Memory B cell (primary cell): ENCODE data around the gene LRRC8E.
A peak's percentile ranks its signal among the peaks of the same experiment; 100 is the strongest.

Experiments used
- ATAC-seq: fragments of 150-1000 bp; cut with Tn5 transposase; 2 replicates; pipeline ENCODE4 v1.10.0; 2021; ENCODE audit warnings: low read depth, mild to moderate bottlenecking, moderate library complexity
- DNase-seq, 2 donors: peaks; one replicate each; pipeline ENCODE4 v3.0.0; 2022; ENCODE audit warnings: low spot score in 2 of 2
- H3K27ac Mint-ChIP-seq: one replicate; pipeline ENCODE4 v1.8.0; 2022; ENCODE audit warnings: mild to moderate bottlenecking, moderate library complexity, mixed read lengths
- H3K27me3 Mint-ChIP-seq: one replicate; pipeline ENCODE4 v1.8.0; 2022; ENCODE audit warnings: mixed read lengths
- H3K36me3 Mint-ChIP-seq: one replicate; pipeline ENCODE4 v1.8.0; 2022; ENCODE audit warnings: mild to moderate bottlenecking, mixed read lengths
- H3K4me1 Mint-ChIP-seq: one replicate; pipeline ENCODE4 v1.8.0; 2022; ENCODE audit warnings: mixed read lengths
- H3K4me3 Mint-ChIP-seq: one replicate; pipeline ENCODE4 v1.8.0; 2022; ENCODE audit warnings: mild to moderate bottlenecking, moderate library complexity, mixed read lengths
- H3K9me3 Mint-ChIP-seq: one replicate; pipeline ENCODE4 v1.8.0; 2022; ENCODE audit warnings: mixed read lengths

LRRC8E gene

DNA sequence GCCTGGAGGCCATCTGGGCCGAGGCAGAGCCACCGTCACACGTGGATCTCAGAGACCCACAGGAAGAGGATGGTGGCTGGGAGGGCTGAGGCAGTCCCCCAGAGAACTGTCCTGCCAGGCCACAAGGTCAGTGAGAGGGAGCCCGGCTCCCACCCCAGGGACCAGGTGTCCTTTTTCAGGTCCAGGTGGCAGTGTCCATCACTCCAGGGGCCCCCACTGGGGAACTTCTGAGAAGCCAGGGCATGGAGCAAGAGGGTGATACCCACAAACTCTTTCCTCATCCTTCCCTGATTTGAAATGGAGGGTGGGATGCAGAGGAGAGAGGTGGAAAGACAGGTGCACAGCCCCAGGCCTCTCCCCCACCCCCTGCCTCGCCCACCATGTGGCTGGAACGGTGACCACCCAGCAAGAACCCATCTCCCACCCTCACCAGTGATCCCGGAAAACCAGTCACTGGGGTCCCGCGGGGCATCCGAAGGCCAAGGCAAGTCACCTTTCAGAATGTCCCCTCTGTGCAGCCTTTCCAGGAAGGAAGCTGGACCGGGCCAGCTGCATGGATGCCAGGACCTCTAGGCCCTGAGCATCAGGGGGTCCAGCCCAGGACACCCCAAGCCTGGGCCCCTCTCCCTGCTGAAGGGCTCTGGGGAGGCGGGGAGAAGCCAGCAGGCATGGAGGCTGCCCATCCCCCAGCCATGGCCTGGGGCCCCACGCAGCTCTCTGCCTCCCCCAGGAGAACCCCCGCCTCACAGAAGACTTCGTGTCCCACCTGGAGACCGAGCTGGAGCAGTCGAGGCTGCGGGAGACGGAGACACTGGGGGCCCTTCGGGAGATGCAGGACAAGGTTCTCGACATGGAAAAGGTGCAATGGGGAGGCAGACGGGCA lies 28.2 kb upstream of the LRRC8E start:
- H3K9me3 Mint-ChIP-seq: no peaks in the 10 kb centered on the region
- H3K27ac Mint-ChIP-seq: no peak overlapping the region
- peaks cover 28% of the 10 kb centered on the region for H3K27me3 Mint-ChIP-seq
- ATAC-seq (no peak), DNase-seq (no peak)
- peaks cover 6% of the 10 kb centered on the region for H3K4me1 Mint-ChIP-seq
- peaks cover 5% of the 10 kb centered on the region for H3K36me3 Mint-ChIP-seq
- H3K4me3 Mint-ChIP-seq: no peak overlapping the region

DNA sequence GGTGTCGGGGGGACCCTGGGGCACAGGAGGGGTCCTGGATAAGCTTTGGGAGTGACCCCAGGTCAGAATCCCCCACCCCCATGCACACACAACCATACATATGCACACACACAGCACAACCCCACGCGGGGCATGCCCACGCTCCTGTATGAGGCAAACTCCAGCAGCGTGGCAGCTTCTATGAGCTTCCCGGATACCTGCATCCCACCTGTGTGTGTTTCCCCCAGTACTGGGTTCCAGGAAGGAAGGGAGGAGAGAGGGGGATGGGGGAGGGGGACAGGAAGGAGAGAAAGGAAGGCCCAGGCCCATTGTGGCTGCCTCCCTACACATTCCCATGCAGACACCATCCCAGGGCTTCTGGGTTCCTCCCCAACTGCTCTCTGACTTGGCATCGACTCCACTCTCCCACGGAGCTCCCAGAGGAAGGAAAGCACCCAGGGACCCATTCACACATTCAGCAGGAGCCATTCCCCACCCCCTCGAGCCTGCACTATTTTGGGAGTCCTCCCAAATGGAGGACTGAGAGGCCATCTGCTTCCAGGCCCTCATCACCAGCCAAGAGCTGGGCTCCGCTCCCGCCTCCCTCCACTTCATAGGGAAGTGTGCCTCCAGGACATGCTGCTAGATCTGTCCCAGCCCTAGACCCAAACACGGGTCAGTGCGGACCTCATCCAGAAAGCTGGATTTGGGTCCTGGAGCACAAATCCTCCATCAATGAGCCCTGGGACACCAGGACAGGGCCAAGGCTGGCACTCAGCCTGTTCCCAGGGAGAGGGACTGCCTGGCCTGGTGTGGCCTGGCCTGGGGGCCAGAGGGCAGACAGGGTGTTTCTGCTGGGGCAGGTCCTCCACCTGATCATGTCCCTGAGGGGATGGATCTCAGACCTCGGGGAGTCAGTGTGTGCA lies 27.3 kb upstream of the LRRC8E start:
- Mint-ChIP-seq H3K36me3 (peaks cover 3% of the 10 kb centered on the region), H3K27ac (no peak overlapping the region), H3K4me1 (peaks cover 10% of the 10 kb centered on the region), H3K9me3 (no peaks in the 10 kb centered on the region), H3K27me3 (peaks cover 29% of the 10 kb centered on the region), H3K4me3 (peak overlapping the region; percentile 53)
- DNase-seq (no peak), ATAC-seq (no peak)

DNA sequence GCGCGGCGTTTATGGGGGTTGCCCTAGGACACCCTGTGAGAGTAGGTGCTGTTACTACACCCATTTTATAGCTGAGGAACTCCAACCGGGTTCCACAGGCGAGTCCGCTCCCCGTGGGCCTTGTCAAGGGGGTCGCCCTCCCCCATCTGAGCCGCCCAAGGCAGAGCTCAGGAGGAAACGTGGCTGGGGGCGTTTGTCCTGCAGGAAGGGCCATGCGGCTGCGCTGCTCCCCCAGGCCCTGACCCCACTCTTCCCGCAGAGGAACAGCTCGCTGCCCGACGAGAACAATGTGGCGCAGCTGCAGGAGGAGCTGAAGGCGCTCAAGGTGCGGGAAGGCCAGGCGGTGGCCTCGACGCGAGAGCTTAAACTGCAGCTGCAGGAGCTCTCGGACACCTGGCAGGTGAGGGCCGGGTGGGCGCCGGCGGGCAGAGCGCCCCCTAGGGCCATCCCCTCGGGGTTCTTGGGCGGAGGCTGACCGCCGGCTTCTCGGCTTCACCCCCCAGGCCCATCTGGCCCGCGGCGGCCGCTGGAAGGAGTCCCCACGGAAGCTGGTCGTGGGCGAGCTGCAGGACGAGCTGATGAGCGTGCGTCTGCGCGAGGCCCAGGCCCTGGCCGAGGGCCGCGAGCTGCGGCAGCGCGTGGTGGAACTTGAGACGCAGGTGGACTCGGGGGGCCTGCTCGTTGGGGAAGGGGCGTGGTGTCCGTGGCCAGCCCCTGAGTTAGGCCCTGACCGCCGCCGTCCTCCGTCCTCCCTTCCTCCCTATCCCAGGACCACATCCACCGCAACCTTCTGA lies 26.5 kb upstream of the LRRC8E start:
- H3K9me3 Mint-ChIP-seq: no peaks in the 10 kb centered on the region
- H3K4me3 Mint-ChIP-seq: peak overlapping the region; percentile 53
- no peak overlapping the region for H3K27ac Mint-ChIP-seq
- peaks cover 1% of the 10 kb centered on the region for H3K36me3 Mint-ChIP-seq
- H3K4me1 Mint-ChIP-seq: peaks cover 10% of the 10 kb centered on the region
- DNase-seq (no peak), ATAC-seq (no peak)
- H3K27me3 Mint-ChIP-seq: peaks cover 27% of the 10 kb centered on the region

DNA sequence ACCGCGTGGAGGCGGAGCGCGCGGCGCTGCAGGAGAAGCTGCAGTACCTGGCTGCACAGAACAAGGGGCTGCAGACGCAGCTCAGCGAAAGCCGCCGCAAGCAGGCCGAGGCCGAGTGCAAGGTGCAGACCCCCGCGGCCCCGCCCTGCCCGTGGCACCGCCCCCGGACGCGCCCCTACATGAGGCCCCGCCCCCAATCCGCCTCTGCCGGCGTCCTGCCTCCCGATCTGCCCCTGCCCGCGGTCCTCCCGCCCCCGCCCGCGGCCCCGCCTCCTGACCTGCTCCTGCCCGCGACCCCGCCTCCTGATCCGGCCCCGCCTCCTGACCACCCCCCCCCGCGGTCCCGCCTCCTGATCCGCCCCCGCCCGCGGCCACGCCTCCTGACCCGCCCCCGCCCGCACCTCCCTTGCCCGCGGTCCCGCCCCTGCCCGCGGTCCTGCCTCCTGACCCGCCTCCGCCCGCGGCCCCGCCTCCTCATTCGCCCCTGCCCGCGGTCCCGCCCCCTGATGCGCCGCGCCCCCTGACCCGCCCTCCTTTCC lies 25.8 kb upstream of the LRRC8E start:
- Mint-ChIP-seq H3K36me3 (no peaks in the 10 kb centered on the region), H3K9me3 (no peaks in the 10 kb centered on the region), H3K27me3 (peaks cover 28% of the 10 kb centered on the region), H3K27ac (no peak overlapping the region), H3K4me1 (peaks cover 10% of the 10 kb centered on the region), H3K4me3 (peak overlapping the region; percentile 22)
- DNase-seq: peak in 1 of 2 donors; percentile 46
- ATAC-seq: peak; percentile 68

DNA sequence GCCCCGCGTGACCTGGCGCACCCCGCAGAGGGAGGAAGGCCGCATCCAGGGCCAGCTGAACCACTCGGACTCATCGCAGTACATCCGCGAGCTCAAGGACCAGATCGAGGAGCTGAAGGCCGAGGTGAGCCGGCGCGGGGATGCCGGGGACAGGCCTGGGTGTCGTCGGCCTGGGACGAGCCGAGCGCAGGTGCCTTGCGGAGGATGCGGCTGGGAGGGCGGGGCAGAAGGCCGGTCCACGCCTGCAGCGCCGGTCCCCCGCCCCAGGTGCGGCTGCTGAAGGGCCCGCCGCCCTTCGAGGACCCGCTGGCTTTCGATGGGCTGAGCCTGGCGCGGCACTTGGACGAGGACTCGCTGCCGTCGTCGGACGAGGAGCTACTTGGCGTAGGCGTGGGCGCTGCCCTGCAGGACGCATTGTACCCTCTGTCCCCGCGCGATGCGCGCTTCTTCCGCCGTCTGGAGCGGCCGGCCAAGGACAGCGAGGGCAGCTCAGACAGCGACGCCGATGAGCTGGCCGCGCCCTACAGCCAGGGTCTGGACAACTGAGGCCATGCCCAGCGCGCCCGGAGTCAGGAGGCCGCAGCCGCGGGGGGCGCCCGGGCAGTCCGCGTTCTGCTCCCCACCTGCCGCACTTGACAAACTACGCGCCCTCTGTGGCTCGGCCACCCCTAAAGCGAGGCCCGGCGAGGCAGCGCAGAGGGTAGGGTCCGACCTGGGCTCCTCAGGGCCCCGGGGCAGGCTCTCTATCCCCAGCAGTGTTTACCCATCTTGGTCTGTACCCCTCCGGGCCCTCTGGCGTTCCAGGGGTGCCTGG lies 24.9 kb upstream of the LRRC8E start:
- no peak overlapping the region for H3K4me3 Mint-ChIP-seq
- peaks cover 27% of the 10 kb centered on the region for H3K27me3 Mint-ChIP-seq
- DNase-seq: no peak
- no peak overlapping the region for H3K27ac Mint-ChIP-seq
- no peaks in the 10 kb centered on the region for H3K36me3 Mint-ChIP-seq
- no peak for ATAC-seq
- no peaks in the 10 kb centered on the region for H3K9me3 Mint-ChIP-seq
- peaks cover 10% of the 10 kb centered on the region for H3K4me1 Mint-ChIP-seq

DNA sequence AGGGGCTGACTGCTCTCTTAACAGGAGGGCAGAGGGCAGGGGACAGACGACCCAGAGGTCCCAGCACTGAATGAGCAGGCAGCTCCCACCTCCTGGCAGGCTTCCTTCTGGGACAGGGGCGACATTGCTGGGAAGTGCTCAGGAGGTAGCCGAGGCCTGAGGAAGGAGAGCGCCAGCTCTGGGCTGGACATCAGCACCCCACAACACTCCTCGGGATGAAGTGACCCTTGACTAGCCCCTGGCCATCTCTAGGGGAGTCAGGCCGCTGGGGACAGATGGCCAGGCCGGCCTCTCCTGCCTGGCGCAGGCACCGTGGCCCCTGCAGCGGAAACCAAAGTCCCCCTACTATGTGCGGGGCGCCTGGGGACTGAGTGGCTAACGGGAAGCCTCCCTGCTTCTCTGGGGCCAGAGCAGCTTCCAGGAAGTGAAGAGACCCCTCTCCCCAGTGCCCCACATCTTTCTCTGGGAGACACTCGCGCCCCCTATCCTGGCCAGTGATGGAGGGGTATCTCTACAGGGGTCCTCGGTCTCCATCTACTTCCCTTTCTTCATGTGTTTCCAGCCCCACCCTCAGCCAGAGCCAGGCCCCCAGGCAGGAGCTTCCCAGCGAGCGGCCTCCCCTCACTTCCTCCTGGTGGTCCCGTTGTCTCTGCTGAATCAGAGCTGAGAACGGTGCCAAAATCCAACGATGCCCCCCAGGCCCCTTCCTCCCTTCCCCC lies 24.2 kb upstream of the LRRC8E start:
- Mint-ChIP-seq H3K27ac (no peak overlapping the region), H3K4me1 (peaks cover 15% of the 10 kb centered on the region), H3K4me3 (no peak overlapping the region), H3K27me3 (peaks cover 26% of the 10 kb centered on the region), H3K36me3 (no peaks in the 10 kb centered on the region), H3K9me3 (no peaks in the 10 kb centered on the region)
- DNase-seq: no peak
- ATAC-seq: no peak

GRCh38 chr19:7864690-7865074 lies 23.6 kb upstream of the LRRC8E start:
- ATAC-seq (no peak), DNase-seq (no peak)
- H3K9me3 Mint-ChIP-seq: no peaks in the 10 kb centered on the region
- H3K4me3 Mint-ChIP-seq: no peak overlapping the region
- H3K27ac Mint-ChIP-seq: no peak overlapping the region
- peaks cover 26% of the 10 kb centered on the region for H3K27me3 Mint-ChIP-seq
- peaks cover 15% of the 10 kb centered on the region for H3K4me1 Mint-ChIP-seq
- H3K36me3 Mint-ChIP-seq: no peaks in the 10 kb centered on the region

DNA sequence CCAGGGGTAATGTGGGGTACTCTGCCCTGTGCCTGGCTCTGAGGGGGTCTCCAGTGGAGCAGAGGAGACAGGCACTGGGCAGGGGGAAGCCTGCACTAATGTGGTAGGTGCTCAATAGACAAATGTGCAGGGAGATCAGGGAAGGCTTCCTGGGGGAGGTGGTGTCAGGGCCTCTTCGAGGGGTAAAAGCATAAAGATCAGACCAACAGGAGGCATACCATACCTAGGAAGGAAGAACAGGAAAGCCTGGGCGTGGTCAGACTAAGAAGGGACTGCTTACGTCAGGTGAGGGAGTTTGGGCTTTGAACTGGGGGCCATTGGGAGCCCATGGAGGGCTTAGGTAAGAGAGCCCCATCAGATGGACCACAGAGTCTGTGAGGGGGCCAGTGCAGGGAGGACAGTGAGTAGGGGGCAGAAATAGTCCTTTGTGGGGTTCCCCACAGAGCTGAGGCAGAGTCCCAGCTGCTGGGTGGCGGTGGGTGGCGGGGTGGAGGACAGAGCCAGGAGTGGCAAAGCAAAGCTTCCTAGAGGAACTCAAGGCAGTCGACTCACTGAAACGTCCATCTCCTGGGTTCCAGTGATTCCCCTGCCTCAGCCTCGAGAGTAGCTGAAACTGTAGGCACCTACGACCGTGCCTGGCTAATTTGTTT lies 22.9 kb upstream of the LRRC8E start:
- Mint-ChIP-seq H3K9me3 (peaks cover 2% of the 10 kb centered on the region), H3K4me3 (no peak overlapping the region), H3K27me3 (peaks cover 29% of the 10 kb centered on the region), H3K36me3 (peaks cover 2% of the 10 kb centered on the region), H3K27ac (no peak overlapping the region), H3K4me1 (peaks cover 18% of the 10 kb centered on the region)
- ATAC-seq (no peak), DNase-seq (no peak)

DNA sequence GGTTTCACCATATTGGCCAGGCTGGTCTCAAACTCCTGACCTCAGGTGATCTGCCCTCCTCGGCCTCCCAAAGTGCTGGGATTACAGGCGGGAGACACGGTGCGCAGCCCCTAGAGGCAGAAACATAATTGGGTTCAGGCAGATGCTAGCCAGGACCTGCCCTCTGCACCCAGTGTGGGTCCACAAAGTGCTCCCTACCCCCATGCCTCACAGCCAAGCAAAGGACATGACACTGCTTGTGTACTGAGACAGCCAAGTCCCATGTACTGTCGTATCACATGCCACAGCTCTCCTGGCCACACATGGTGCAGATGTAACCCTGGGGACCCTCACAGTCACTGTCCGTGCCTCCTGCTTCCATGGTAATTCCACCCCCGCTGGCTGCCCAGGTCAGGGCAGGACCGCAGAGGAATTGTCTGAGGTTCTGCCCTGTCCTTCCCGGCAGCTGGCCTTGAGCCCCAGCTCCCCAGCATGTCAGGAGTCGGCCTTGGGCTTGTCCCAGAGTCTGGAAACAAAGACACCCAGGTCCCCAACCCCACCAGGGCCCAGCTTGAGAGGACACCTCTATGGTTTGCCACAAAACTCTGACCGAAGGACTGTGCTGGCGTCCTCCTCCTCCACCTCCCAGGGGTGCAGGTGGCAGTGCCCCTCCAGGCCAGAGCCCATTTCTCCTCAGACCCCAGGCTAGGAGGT lies 21.8 kb upstream of the LRRC8E start:
- Mint-ChIP-seq H3K27ac (no peak overlapping the region), H3K4me3 (no peak overlapping the region), H3K27me3 (peaks cover 31% of the 10 kb centered on the region)

DNA sequence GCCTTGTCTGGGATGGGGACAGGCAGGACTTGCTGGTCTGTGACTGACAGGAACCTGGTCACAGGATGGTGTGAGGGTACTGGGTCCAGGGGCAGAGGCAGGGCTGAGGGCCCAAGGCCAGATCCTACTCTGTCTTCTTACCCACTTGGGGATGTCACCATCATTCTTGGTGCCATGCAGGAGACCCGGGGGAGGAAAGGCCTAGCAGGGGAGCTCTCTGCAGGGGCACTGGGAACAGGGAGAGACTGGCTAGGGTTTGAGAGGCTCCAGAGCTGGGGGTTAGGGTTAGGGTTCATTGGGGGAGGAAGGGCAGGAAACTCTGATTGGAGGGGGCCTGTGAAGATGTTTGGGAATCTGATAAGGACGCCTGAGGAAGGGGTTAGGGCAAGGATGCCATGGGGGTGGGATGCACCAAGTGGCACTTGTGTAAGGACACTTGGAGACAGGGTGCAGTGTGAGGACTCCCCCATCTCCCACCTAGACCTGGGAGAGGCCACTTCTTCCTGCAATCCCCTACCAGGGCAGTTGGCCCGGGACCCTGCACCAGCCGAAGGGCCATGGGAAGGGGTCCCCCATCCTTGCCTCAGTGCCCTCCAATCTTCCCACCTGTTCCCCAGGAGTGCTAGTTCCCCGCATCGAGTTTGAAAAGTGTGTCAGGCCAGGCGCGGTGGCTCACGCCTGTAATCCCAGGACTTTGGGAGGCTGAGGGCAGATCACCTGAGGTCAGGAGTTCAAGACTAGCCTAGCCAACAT lies 21.0 kb upstream of the LRRC8E start:
- peaks cover 7% of the 10 kb centered on the region for H3K9me3 Mint-ChIP-seq
- no peak overlapping the region for H3K27ac Mint-ChIP-seq
- H3K4me1 Mint-ChIP-seq: peaks cover 33% of the 10 kb centered on the region
- DNase-seq (no peak), ATAC-seq (no peak)
- H3K27me3 Mint-ChIP-seq: peaks cover 37% of the 10 kb centered on the region
- H3K4me3 Mint-ChIP-seq: no peak overlapping the region
- peaks cover 5% of the 10 kb centered on the region for H3K36me3 Mint-ChIP-seq

More for the DNA sequence above, 21.8 kb upstream of the LRRC8E start:
- Mint-ChIP-seq H3K4me1 (peaks cover 28% of the 10 kb centered on the region), H3K36me3 (peaks cover 2% of the 10 kb centered on the region), H3K9me3 (peaks cover 7% of the 10 kb centered on the region)
- ATAC-seq (no peak), DNase-seq (no peak)

DNA sequence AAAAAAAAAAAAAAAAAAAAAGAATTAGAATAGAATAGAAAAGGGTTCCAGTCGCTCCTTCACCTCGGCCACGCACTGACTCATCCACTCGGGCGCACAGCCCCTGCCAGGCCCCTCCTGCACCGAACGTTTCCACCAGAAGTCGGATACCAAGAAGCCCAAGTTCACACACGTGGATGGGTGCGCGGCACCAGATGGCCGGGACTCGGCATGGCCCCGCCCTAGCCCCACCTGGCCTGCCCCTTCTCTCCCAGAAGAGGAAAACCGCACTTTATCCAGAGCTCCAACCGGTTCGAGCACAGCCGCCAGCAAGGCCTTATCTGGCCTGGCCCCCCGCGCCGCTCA lies 20.0 kb upstream of the LRRC8E start:
- ATAC-seq (no peak), DNase-seq (no peak)
- peaks cover 40% of the 10 kb centered on the region for H3K27me3 Mint-ChIP-seq
- peaks cover 5% of the 10 kb centered on the region for H3K36me3 Mint-ChIP-seq
- no peak overlapping the region for H3K27ac Mint-ChIP-seq
- H3K9me3 Mint-ChIP-seq: peaks cover 7% of the 10 kb centered on the region
- H3K4me1 Mint-ChIP-seq: peaks cover 37% of the 10 kb centered on the region
- H3K4me3 Mint-ChIP-seq: peak overlapping the region; percentile 87
